ENCODE data around the gene TMPRSS5.

DNA sequence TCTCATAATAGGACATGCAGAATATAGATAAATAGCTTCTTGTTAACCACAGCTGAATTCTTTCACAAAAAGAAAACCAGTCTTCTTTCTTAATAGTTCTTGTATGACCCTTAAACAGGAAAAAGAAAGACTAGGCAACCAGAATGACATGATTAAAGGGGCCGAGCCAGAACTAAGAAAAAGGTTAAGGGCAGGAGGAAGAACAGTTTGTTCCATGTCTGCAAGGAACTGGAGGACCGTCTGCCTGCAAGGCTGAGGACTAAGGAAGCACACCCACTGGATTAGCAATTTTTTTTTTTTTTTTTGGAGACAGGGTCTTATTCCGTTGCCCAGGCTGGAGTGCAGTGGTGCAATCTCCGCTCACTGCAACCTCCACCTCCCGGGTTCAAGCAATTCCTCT, 26.0 kb upstream of the TMPRSS5 start:
- TF ChIP-seq, protein P1, sequence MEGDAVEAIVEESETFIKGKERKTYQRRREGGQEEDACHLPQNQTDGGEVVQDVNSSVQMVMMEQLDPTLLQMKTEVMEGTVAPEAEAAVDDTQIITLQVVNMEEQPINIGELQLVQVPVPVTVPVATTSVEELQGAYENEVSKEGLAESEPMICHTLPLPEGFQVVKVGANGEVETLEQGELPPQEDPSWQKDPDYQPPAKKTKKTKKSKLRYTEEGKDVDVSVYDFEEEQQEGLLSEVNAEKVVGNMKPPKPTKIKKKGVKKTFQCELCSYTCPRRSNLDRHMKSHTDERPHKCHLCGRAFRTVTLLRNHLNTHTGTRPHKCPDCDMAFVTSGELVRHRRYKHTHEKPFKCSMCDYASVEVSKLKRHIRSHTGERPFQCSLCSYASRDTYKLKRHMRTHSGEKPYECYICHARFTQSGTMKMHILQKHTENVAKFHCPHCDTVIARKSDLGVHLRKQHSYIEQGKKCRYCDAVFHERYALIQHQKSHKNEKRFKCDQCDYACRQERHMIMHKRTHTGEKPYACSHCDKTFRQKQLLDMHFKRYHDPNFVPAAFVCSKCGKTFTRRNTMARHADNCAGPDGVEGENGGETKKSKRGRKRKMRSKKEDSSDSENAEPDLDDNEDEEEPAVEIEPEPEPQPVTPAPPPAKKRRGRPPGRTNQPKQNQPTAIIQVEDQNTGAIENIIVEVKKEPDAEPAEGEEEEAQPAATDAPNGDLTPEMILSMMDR (IDR thresholded peaks at IDR 0.05): no peak
- TF ChIP-seq POLR2A (IDR thresholded peaks at IDR 0.05): no peak
